Measurements from ENCODE around the gene FAM162A. TPM values are rescaled to one million over a fixed set of nuclear protein-coding genes. Genes with fewer than 3 reads are reported as not detected.

Gene FAM162A
- total and polyA plus RNA-seq, 12 donors: 111 to 219 (median 140) TPM

DNA sequence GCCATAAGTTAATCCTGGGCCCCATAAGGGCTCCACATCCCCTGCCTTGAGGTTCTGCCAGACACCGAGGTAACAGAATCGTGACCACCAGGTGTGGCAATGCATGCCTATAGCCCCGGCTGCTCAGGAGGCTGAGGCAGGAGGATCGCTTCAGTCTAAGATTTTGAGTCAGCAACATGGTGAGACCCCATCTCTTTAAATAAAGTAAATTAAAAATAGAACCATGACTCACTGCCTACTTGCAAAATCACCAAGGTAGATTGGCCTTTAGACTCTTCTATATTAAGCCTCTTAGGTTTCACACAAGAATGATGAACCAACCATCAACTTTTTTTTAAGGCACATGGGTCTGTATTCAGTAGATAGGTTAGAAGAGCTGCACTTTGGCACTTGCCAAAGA, 22.2 kb downstream of the FAM162A start:
- Histone ChIP-seq H3K4me3 (no peak overlapping the region), H3K36me3 (peaks cover 0 to 87% (median 46%) of the 10 kb centered on the region in 9 donors), H3K27me3 (no peaks in the 10 kb centered on the region), H3K4me1 (peaks cover 0 to 15% (median 0%) of the 10 kb centered on the region in 9 donors), H3K9me3 (no peaks in the 10 kb centered on the region), H3K27ac (no peak overlapping the region)
- TF ChIP-seq, protein P1, sequence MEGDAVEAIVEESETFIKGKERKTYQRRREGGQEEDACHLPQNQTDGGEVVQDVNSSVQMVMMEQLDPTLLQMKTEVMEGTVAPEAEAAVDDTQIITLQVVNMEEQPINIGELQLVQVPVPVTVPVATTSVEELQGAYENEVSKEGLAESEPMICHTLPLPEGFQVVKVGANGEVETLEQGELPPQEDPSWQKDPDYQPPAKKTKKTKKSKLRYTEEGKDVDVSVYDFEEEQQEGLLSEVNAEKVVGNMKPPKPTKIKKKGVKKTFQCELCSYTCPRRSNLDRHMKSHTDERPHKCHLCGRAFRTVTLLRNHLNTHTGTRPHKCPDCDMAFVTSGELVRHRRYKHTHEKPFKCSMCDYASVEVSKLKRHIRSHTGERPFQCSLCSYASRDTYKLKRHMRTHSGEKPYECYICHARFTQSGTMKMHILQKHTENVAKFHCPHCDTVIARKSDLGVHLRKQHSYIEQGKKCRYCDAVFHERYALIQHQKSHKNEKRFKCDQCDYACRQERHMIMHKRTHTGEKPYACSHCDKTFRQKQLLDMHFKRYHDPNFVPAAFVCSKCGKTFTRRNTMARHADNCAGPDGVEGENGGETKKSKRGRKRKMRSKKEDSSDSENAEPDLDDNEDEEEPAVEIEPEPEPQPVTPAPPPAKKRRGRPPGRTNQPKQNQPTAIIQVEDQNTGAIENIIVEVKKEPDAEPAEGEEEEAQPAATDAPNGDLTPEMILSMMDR (IDR thresholded peaks at IDR 0.05): no peak
- 84 to 94% methylated on average over 4 of the region's 4 CpGs for WGBS, 2 donors
- DNase-seq: no peak
- intact Hi-C loops (cut with DNase I): no loop called here
- ATAC-seq: peak in 3 of 8 donors; percentile 50 to 64 (median 54)

DNA sequence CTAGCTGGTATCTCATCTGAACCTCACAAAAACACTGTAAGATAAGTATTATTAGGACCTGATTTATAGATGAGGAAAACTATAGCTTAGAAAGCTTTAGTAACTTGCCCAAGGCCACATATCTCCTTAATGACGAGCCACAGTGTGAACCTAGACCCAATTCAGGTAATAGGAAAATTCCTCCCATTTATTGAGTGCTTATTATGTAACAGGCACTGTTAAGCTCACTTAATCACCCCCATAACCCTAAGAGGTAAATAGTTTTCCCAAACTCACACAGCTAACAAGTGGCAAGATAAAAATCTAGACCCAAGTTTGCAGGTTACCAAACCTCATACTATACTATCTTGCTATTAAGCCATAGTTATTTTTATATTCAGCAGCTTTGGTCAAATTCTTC, 24.0 kb downstream of the FAM162A start:
- ATAC-seq (no peak), DNase-seq (no peak)
- WGBS, 2 donors: 88 to 97% methylated on average over 1 of the region's 1 CpG
- H3K27ac ChIP-seq: peak overlapping the region in 1 of 10 donors; percentile 83
- TF ChIP-seq, protein P1 (IDR thresholded peaks at IDR 0.05): no peak
- no peak overlapping the region for H3K4me3 ChIP-seq
- H3K36me3 ChIP-seq: peaks cover 0 to 100% (median 46%) of the 10 kb centered on the region in 9 donors
- intact Hi-C loops (cut with DNase I): no loop called here
- H3K4me1 ChIP-seq: peaks cover 0 to 23% (median 0%) of the 10 kb centered on the region in 9 donors
- H3K27me3 ChIP-seq: no peaks in the 10 kb centered on the region
- H3K9me3 ChIP-seq: no peaks in the 10 kb centered on the region

DNA sequence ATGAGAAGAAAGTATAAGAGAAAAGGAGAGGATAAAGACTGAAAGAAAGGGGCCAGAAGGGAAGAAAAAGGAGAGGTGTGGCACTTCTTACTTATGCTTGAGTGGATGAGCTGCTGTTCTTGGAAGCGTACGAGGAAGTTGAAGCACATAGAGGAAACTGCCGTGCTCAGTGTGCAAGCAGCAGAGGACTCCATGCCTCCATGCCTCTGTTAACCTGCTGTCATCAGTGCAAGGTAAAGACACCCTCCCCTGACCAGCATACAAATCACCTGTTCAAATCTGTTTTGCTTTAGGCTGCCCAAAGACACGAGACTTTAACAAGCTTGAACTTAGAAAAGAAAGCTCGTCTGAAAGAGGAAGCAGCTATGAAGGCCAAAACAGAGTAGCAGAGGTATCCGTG, 25.5 kb downstream of the FAM162A start:
- TF ChIP-seq, protein P1 (IDR thresholded peaks at IDR 0.05): no peak
- ATAC-seq (no peak), DNase-seq (no peak)
- H3K27me3 ChIP-seq: no peaks in the 10 kb centered on the region
- H3K36me3 ChIP-seq: peaks cover 0 to 96% (median 38%) of the 10 kb centered on the region in 9 donors
- peaks cover 0 to 31% (median 12%) of the 10 kb centered on the region in 9 donors for H3K4me1 ChIP-seq
- no peaks in the 10 kb centered on the region for H3K9me3 ChIP-seq
- H3K27ac ChIP-seq: peak overlapping the region in 2 of 10 donors; percentile 18 to 83
- intact Hi-C loops (cut with DNase I): no loop called here
- peak overlapping the region in 1 of 10 donors; percentile 30 for H3K4me3 ChIP-seq
- 81% methylated on average over 6 of the region's 6 CpGs for WGBS, 2 donors

DNA sequence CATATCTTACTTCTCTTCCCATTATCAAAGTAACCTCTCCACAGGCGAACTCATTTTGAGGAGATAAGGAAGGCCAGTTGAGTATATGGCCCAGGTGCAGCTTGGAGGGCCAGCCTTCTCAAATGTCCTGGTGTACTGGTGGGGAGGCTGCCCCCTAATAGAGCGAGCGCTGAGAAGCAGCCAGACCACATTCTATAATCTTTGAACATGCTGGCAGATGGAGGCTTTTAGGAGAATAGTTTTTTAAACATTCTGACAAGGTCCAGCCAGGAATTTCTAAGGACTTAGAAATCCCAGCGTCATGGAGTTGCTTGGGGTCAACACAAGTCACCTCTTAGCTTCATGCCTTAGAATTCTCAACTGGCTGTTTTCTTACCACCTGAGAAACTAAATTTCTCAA, 26.1 kb downstream of the FAM162A start:
- WGBS, 2 donors: 82 to 90% methylated on average over 4 of the region's 4 CpGs
- ATAC-seq: no peak
- DNase-seq: no peak
- Histone ChIP-seq H3K27ac (peak overlapping the region in 1 of 10 donors; percentile 83), H3K4me3 (peak overlapping the region in 1 of 10 donors; percentile 30), H3K4me1 (peaks cover 3 to 38% (median 18%) of the 10 kb centered on the region in 9 donors), H3K27me3 (no peaks in the 10 kb centered on the region), H3K36me3 (peaks cover 0 to 90% (median 38%) of the 10 kb centered on the region in 9 donors), H3K9me3 (no peaks in the 10 kb centered on the region)
- TF ChIP-seq, protein P1 (IDR thresholded peaks at IDR 0.05): no peak
- intact Hi-C loops (cut with DNase I): no loop called here
